Stimulated activated naive CD4-positive, alpha-beta T cell (primary cell): ENCODE measurements around the gene MYL7.
A peak's percentile ranks its signal among the peaks of the same experiment; 100 is the strongest.

Experiments
- DNase-seq, 6 experiments: peaks; one replicate each; lab custom pipeline; 2025; lab: John Stamatoyannopoulos, UW

MYL7 gene

DNA sequence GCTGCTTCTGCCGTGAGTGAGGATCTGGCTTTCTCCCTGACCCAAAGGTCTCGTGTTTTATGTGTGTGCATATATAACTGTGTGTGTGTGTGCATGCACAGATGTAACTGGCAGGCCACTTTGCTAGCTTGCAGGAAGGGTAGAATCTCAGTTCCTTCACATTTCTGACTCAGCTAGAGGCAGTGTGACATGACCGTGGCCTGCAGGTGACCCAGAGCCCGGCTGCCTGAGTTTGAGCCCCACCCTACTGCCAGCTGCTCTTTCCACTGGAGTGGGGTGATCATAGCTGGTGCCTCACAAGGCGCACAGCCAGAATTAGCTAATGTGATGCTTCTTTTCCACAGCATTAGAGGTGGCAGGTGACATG is 9.3 kb upstream of the MYL7 start:
- DNase-seq: no peak

GRCh38 chr7:44149571-44150465 is 8.7 kb upstream of the MYL7 start:
- DNase-seq: no peak

GRCh38 chr7:44148961-44149536 is 7.9 kb upstream of the MYL7 start:
- no peak for DNase-seq

GRCh38 chr7:44148166-44148565 is 7.0 kb upstream of the MYL7 start:
- DNase-seq: no peak

DNA sequence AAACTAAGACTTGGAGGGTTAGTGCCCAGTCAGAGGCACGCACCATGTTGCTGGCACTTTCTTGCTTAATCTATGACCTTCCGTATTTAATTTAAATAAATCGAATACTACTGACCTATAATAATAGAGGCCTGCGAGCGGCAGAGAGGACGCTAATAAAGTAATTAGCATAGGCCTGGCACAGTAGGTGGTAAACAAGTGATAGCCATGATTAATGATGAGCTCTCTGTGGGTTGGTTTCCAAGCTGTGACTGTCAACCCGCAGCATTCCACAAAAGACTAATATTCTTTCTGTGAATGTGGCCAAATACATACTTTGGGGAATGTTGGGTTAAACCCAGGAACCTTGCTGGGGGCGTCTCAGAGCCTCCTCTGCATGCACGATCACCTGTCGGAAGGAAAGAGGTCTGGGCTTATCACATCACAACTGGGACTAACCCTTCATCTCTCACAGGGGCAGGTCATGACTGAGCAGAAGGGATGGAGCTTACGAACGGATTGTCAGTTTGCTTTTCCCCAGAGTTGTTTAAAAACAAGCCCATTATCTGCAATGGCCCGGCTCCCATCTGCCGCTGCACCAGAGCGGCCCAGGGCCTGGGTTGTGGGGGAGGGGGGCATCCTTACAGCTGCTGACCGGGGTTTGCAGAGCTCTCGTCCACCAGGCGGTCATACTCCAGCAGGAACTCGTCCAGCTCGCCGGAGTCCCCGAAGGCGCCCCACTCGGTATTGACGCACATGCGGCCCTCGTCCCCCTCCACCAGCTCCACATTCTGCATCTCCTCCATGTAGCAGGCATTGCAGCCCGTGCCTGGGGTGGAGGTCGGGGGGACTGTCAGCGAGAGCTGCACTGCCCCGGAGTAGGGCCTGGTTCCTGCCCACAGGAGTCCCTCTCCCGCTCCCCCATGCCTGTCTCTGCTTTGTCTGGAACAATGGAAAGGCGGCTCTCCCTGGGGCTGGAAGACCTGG is 6.2 kb upstream of the MYL7 start:
- DNase-seq: no peak

DNA sequence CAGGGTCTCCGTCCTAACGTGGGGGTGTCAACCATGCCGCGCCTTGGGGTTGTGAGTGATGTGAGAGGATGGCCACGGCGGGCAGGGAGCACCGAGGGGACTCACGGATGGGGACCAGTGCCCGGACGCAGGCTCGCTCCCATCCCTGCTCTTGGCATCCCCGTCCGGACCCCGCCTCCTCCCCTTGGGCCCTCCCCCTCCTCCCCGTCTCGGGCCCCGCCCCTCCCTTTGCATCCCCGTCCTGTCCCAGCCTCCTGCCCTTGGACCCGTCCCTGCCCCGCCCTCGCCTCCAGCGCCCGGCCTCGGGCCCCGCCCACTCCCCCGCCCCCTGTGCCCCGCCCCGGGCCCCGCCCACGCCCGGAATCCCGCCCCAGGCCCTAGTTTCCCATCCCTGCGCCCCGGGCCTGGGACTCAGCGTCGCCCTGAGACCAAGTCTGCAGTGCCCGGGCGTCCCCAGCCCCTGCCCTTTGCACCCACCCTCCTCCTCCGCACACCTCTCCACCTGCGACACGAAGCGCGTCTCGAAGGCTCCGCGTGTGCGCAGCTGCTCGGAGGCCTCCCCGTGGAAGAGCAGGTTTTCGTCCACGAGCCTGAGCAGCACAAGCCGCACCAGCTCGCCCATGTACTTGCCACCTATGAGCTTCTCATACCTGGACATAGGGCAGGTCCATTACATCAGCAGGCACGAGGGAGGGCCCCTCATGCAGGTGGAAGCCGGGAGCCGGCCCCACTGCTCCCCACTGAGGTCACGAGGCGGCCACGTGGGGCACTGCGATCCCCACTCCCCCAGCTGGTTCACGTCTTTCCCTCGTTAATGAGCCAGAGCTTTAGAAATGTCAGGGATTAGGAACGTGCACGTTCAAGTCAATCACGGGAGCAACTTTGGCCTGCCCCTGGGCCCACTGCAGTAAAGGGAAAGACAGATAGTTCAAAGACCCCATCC is 5.1 kb upstream of the MYL7 start:
- peak; percentile 23 to 81 (median 65) for DNase-seq

DNA sequence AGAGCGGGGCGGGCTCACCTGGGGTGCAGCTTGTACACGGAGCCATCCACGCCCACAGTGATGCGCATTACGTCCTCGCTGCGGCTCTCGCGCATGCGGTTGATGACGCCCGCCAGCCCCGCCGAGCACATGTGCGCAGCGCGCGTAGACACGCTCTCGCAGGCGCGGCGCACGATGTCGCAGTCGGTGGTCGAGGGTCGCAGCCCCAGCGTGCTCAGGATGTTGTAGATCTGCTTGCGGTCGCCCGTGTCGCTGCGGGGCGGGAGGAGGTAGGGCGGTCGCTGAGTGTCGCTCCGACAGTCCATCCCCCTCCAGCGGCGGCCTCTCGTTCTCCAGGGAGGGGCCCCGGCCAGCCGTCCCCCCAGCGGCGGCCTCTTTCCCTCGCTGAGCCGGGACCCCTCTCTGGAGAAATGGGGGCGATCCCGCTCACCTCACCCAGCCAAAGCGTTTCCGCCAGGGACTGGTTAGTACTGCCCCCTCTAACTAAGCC is 4.4 kb upstream of the MYL7 start:
- peak; percentile 34 to 66 (median 64) for DNase-seq

DNA sequence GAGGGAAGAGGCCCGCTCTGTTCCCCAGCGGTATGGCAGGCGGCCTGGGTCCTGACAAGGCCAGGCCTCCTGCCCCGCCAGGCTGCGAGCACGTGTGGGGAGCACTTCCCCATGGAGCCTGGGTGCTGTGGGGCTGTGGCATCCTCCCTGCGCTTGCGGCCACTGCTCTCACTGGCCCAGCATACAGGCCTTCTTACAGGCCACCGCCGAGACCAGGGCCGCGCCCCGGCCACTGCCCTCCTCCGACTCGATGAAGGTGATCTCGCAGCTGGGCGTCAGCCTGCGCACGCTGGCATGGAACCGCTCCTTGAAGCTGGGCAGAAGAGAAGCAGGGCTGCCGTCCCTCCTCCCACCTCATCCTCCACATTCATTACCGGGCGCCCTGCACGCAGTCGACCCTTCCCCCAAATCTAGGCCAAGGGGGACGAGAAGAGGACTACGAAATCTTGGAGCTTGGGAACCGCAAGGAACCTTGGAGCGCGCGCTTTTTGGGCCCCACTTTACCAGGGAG is 3.9 kb upstream of the MYL7 start:
- no peak for DNase-seq

DNA sequence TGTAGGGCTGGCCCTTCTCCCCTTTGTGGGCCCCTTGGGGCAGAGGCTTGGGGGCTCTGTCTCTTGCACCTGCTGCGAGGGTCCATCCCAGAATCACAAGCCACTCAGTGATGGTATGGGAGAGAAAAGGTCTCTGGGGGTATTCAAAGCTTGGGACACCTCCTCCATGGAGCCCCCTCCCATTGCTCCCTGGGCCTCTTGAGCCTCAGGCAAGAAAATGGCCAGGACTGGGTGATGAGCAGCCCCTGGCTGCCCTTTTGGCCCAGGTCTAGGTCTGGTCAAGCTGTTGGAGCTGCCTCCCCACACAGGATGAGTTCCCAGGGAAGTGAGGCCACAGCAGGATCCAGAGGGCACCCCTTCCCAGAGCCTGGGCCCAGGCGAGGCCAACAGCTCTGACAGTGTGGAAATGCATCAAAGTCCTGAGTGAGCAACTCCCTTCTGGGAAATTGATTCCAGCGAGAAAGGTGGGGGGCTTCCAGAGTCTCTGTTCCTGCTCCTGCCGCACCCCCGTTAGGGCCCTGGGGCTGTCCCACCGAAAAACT is 3.4 kb upstream of the MYL7 start:
- no peak for DNase-seq

- no peak for DNase-seq
These were observed 2.6 kb upstream of the MYL7 start for GRCh38 chr7:44143646-44144250.

- no peak for DNase-seq
These were observed 896 bp upstream of the MYL7 start for GRCh38 chr7:44142028-44142427.

- no peak for DNase-seq
These were observed 791 bp downstream of the MYL7 start for GRCh38 chr7:44140341-44140740.

DNA sequence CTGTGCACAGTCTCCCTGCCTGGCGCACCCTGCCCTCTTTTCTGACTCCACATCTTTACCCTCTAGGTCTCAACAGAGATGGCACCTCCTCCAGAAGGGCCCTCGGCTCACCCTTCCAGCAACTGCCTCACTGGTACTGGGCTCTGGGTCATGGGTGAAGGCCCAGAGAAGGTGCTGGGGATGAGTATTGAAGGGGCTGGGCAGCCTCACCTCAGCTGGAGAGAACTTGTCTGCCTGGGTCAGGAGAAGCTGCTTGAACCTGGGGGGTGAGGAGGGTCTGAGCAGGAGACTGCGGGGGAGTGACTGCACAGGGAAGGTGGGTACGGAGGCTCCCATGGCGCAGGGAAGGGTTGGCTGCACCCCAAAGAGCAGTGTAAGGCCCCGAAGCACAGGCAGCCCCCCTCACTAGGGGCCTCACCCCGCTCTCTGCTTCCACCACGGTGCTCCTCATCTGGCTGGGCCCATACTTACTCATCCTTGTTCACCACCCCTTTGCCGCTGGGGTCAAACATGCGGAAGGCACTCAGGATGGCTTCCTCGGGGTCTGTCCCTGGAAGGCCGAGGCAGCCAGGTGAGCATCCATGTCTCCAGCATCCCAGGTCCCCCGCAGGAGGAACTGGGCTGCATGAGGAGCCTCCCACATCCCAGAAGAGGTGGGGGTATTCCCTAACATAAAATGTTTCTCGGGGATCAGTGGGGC is 1.7 kb downstream of the MYL7 start:
- DNase-seq: no peak

DNA sequence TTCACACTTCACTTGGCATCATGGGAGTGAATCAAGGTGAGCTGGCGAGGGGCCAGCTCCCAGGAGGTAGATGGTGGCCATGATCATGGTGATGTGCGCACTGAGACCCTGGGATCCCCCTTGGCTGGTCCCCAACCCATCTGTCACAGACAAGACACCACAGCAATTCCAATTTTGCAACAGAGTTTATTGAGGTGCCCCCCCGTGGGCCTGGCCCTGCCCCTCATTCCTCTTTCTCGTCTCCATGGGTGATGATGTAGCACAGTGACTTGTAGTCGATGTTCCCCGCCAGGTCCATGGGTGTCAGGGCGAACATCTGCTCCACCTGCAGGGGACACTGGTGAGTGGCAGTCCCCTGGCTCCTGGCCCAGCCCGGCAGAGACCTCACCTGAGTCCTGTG is 2.4 kb downstream of the MYL7 start:
- no peak for DNase-seq

- no peak for DNase-seq
These were observed 4.4 kb downstream of the MYL7 start for GRCh38 chr7:44136731-44137130.

- no peak for DNase-seq
These were observed 6.0 kb downstream of the MYL7 start for GRCh38 chr7:44134943-44135628.

GRCh38 chr7:44133295-44133694 is 7.8 kb downstream of the MYL7 start:
- no peak for DNase-seq

DNA sequence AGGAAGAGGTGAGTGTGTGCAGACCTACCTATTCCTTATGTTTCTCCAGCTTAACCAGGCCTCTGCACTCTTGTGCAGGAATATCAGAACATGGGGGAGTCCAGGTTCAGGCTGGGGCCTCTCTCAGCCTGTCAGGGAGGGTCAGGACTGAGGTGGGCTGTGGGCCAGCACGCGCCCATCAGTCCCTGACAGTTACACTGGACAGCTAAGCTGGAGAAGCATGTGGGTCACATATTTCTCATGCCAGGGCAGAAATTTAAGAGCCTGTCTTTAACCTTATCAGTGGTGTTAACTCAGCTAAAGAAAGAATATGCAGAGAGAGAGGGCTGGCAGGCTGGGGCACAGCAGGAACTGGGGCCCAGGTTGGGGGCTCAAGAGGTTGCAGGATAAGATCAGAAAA is 9.1 kb downstream of the MYL7 start:
- no peak for DNase-seq
